PC-9 (cell line): ENCODE data around the gene FOXJ3.

Experiments
- EZH2 ChIP-seq: fragments of 200-600 bp; sonication (generic); IDR thresholded peaks from 2 replicates; pipeline ENCODE4 v1.8.0; 2017; ENCODE audit warnings: antibody characterized with exemption, low read depth
- TF ChIP-seq, protein P1 (sequence below): fragments of 200-600 bp; sonication (generic); conservative IDR thresholded peaks from 2 replicates; pipeline ENCODE4 v1.6.1; 2017; ENCODE audit warnings: mixed run types, antibody characterized with exemption, mild to moderate bottlenecking, moderate library complexity

DNA sequence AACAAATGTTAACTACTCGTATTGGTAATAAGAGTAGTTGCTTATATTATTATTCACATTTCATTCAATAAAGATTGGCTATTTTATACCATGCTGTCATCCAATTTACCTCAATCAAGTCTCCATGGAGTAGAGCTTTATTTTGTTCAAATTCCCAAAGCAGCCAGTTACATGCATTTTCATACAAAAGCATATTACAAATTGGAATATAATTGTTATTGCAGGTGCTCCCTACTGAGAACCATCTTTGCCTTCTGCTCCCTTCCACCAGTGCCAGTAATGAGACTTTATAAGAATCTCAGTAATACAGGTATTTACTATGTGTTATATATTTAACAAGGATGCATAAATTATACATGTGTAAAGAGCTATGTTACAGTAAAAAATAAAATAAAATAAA is 54.2 kb downstream of the FOXJ3 start:
- TF ChIP-seq, protein P1, sequence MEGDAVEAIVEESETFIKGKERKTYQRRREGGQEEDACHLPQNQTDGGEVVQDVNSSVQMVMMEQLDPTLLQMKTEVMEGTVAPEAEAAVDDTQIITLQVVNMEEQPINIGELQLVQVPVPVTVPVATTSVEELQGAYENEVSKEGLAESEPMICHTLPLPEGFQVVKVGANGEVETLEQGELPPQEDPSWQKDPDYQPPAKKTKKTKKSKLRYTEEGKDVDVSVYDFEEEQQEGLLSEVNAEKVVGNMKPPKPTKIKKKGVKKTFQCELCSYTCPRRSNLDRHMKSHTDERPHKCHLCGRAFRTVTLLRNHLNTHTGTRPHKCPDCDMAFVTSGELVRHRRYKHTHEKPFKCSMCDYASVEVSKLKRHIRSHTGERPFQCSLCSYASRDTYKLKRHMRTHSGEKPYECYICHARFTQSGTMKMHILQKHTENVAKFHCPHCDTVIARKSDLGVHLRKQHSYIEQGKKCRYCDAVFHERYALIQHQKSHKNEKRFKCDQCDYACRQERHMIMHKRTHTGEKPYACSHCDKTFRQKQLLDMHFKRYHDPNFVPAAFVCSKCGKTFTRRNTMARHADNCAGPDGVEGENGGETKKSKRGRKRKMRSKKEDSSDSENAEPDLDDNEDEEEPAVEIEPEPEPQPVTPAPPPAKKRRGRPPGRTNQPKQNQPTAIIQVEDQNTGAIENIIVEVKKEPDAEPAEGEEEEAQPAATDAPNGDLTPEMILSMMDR: no peak
- TF ChIP-seq EZH2: no peak
